ENCODE measurements around the gene THTPA.

DNA sequence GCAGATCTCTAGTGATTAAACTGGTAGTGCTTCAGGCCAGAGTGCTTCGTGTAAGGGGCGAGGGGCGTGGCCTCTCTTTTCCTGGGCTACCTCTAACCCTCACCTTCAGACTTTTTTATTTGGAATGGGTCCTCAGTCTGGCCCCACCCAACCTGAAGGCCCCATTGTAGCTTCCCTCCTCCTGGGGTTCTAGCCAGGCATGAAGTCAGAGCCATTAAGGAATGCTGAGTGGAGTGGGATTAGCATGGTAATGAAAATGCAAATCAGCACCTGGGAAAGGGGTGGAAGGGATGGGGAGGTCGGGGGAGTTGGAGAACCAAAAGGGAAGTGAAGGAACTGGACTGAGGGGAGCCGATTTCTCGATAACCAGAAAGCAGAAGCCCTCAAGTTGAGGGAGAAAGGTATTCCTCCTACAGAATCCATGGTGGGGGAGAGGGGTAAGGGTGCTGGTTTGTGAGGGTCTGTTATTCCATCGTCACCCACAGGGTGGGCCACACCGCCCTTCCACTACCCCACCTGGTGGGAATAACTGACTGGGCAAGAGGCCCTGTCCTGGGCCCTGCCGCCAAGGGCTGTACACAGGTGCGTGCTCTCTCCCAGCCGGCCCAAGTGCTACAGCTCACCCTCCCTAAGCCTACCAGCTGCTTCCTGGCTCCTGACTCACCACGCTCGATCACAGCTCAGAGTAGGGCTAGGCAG is 18.6 kb upstream of the THTPA start:
- TF ChIP-seq CTCF (IDR thresholded peaks at IDR 0.05) (no peak), POLR2A (IDR thresholded peaks at IDR 0.05) (no peak)
